Activated CD8-positive, alpha-beta memory T cell treated with anti-CD3 and anti-CD28 coated beads, Interleukin-2, amount 50 U/mL, for 4 hours (primary cell): ENCODE results near the gene DNAH2.

Experiments used
- DNase-seq: peaks from one replicate; pipeline ENCODE4 v3.0.0-alpha.2; 2020

The DNAH2 gene

GRCh38 chr17:7882068-7882467 lies 164.5 kb downstream of the DNAH2 start:
- DNase-seq = no peak

- DNase-seq = no peak
Measured at GRCh38 chr17:7882629-7883028, 165.1 kb downstream of the DNAH2 start.
